22Rv1 (cell line): ENCODE measurements around the gene TUT7.

Source experiments
- ZFX ChIP-seq: fragments of 450-650 bp; IDR thresholded peaks from 2 replicates; pipeline ENCODE4 v1.6.1; 2017; ENCODE audit warnings: antibody characterized with exemption, borderline replicate concordance
- TF ChIP-seq, protein P1 (sequence below): fragments of 450-650 bp; IDR thresholded peaks from 2 replicates; pipeline ENCODE4 v1.5.1; 2017; ENCODE audit warnings: mild to moderate bottlenecking

GRCh38 chr9:86356871-86357866 lies 3.0 kb upstream of the TUT7 start:
- TF ChIP-seq, protein P1, sequence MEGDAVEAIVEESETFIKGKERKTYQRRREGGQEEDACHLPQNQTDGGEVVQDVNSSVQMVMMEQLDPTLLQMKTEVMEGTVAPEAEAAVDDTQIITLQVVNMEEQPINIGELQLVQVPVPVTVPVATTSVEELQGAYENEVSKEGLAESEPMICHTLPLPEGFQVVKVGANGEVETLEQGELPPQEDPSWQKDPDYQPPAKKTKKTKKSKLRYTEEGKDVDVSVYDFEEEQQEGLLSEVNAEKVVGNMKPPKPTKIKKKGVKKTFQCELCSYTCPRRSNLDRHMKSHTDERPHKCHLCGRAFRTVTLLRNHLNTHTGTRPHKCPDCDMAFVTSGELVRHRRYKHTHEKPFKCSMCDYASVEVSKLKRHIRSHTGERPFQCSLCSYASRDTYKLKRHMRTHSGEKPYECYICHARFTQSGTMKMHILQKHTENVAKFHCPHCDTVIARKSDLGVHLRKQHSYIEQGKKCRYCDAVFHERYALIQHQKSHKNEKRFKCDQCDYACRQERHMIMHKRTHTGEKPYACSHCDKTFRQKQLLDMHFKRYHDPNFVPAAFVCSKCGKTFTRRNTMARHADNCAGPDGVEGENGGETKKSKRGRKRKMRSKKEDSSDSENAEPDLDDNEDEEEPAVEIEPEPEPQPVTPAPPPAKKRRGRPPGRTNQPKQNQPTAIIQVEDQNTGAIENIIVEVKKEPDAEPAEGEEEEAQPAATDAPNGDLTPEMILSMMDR = no peak
- no peak for TF ChIP-seq ZFX
